SW480 (cell line): Measurements from ENCODE around the gene TMED5.
"Not testable (repeated sequence)": the region's sequence is repeated elsewhere in the genome, so short reads cannot be mapped to it uniquely, and the experiment has no call there.

Experiments
- DNase-seq: peaks from one replicate; pipeline ENCODE4 v3.0.0-alpha.2; 2016; ENCODE audit warnings: low spot score

Gene TMED5

DNA sequence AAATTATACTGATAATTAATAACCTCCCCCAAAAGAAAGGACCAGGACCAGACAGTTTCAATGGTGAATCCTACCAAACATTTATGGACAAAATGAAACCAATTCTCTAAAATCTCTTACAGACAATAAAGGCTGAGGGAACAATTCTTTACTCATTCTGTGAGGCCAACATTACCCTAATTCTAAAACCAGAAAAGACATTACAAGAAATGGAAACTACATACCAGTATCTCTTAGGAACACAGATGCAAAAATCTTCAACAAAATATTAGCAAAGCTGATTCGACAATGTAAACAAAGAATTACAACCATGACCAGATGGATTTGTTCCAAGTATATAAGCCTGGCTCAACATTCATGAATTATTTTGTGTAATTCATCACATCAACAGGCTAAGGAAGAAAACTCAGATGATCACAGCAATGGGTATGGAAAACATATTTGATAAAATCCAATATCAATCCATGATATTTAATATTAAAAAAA, 8.6 kb downstream of the TMED5 start:
- no peak for DNase-seq

DNA sequence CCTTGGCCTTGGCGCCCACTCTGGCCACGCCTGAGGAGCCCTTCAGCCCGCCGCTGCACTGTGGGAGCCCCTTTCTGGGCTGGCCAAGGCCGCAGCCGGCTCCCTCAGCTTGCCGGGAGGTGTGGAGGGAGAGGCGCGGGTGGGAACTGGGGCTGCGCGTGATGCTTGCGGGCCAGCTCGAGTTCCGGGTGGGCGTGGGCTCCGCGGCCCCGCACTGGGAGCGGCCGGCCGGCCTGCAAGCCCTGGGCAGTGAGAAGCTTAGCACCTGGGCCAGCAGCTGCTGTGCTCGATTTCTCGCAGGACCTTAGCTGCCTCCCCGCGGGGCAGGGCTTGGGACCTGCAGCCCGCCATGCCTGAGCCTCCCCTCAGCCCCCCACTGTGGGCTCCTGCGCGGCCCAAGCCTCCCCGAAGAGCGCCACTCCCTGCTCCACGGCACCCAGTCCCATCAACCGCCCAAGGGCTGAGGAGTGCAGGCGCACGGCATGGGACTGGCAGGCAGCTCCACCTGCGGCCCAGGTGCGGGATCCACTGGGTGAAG, 10.0 kb downstream of the TMED5 start:
- not testable (repeated sequence) for DNase-seq

DNA sequence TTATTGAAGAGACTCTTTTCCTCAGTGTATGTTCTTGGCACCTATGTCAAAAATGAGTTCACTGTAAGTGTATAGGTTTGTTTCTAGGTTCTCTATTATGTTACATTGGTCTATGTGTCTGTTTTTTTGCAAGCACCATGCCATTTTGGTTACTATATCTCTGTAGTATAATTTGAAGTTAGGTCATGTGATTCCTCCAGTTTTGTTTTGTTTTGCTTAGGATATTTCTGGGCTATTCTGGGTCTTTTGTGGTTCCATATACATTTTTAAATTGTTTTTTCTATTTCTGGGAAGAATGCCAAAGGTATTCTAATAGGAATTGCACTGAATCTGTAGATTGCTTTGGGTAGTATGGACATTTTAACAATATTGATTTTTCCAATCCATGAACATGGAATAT, 13.2 kb downstream of the TMED5 start:
- DNase-seq = no peak

DNA sequence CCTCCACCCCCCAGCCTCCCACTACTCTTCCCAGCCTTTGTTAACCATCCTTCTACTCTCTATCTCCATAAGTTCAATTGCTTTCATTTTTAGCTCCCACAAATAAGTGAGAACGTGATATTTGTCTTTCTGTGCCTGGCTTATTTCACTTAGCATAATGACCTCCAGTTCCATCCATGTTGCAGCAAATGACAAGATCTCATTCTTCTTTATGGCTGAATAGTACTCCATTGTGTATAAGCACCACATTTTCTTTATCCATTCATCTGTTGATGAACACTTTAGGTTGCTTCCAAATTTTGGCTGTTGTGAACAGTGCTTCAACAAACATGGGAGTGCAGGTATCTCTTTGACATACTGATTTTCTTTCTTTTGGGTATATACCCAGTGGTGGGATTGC, 14.3 kb downstream of the TMED5 start:
- DNase-seq = not testable (repeated sequence)

DNA sequence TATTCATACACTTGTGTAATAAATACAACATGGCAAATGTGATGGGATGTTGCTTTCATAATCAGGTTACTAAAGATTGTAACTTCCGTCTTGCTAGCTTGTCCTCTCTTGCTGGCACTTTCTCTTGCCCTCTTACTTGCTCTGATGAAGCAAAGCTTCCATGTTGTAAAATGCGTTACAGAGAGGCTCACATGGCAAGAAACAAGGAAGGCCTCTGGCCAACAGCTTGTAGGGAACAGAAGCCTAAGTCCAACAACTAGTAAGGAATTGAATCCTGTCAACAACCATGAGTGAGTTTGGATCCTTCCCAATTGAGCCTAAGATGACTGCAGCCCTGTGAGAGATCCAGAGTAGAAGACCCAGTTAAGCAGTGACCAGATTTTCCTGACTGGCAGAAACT, 15.4 kb downstream of the TMED5 start:
- no peak for DNase-seq

DNA sequence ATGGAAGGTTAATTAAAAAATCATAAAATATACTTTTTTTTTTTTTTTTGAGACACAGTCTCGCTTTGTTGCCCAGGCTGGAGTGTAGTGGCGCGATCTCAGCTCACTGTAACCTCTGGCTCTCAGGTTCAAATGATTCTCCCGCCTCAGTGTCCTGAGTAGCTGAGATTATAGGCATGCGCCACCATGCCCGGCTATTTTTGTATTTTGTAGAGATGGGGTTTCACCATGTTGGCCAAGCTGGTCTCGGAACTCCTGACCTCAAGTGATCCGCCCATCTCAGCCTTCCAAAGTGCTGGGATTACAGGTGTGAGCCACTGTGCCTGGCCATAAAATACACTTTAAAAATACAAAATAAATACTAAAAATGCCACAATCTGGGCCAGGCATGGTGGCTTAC, 16.9 kb downstream of the TMED5 start:
- not testable (repeated sequence) for DNase-seq

DNA sequence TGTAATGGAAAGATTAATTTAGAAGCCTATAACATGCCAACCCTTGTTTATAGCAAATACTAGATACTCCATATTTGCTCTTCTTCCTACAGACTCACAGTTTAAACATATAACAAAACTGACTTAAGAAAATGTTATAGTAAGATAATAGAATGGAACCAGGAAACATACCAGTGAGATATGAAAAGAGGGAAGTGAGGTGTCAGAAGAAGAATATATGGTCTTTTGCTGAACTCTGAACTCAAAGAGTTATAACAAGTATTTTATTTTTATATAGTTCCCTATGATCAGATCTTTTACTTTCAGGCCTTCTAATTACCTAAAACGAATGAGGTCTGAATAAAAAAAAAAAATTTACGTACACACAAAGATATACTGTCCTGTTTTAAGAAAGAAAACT, 20.9 kb downstream of the TMED5 start:
- DNase-seq = no peak

DNA sequence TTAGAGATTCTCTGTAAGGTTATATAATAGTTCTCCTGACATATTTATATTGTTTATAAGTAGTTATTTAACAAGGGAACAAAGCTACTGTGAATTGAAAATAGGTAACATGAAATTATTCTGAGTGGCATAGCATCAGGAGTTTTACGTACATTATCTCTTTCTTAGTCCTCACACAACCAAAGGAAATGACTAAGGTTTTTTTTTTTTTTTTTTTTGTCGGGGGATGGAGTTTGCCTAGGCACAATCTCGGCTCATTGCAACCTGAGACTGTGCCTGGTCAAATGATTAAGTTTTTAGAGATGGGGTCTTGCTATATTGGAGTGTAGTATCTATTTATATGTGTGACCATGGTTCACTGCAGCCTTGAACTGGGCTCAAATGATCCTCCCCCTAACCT, 24.9 kb downstream of the TMED5 start:
- no peak for DNase-seq

DNA sequence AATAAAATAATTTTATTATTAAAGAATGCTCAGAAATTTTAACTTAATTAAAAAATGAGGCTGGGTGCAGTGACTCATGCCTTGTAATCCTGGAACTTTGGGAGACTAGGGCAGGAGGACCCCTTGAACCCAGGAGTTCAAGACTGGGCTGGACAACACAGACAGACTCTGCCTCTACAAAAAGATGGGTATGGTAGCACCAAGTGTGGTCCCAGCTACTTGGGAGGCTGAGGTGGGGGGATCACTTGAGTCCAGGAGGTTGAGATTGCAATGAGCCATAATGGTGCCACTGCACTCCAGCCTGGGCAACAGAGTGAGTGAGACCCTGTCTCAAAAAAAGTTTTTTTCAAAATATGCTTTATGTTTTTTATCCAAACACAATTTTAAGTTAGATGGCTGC, 25.3 kb downstream of the TMED5 start:
- DNase-seq = no peak

DNA sequence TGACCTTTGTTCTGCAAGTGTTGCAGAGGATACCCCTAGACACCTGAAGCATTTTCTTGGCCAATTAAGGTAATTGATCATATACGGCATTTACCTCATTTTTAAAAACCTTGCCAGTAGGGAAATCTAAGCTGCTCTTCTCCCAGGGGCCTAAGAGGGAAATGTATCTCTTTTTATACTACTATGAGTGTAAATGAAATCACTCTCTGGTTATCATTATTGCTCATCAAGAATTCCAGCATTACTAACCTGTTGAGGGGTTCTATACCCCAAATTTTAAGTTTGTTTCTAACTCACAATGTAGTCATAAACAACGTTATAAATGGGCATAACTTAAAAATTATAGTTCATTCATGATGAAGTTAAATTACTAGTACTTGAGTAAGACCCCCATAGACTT, 27.4 kb downstream of the TMED5 start:
- no peak for DNase-seq

DNA sequence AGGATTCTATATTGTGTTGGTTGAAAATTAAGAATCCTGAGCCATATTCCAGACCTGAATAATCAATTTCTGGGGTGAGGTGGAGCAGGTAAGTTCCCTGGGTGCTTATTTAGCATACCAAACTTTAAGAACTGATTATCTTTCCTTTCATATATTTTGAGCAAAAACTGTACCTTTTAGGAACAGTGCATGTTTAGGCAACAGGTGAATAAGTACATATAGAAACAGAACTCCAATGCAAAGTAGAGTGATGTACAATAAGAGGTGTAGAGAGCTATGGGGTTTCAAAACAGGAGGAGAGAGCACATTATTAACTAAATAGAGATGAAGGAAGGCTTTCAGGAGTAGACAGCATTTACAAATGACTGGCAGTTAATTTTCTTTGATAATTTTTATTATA, 28.7 kb downstream of the TMED5 start:
- no peak for DNase-seq

DNA sequence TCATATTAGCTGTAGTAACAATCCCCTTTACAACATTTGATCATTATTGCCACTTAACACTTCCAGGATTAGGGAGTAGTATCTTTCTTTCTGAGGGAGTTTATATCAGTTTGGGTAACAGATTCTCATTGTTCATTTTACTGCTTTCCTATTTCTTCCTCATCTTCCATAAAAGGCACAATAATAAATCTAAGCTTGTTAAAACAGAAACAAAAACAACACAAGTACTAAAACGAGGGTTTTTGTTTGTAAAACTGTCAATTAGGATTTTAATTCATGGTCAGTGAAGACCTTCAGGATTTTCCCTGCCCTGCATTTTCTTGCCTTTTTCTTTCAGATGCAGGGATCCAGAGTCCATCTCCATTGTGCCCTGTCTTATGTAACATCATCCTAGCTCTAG, 29.5 kb downstream of the TMED5 start:
- no peak for DNase-seq

DNA sequence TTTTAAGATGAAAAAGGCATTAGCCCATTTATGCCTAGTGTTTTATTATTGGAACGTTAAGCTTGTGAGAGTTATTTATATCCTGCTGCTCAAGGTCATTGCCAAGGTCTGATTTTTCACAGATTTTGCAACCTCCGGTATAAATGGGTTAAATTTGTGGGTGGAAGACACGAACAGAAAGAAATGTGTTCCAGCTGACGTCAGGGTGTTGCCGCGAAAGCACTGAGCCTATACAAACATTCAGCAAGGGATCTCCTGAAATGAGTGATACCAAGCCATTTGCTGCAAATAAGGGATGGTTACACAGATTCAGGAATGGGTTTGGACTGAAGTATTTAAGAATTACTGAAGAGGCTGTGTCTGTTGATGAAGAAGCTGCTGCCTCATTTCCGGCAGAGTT, 32.2 kb downstream of the TMED5 start:
- no peak for DNase-seq

DNA sequence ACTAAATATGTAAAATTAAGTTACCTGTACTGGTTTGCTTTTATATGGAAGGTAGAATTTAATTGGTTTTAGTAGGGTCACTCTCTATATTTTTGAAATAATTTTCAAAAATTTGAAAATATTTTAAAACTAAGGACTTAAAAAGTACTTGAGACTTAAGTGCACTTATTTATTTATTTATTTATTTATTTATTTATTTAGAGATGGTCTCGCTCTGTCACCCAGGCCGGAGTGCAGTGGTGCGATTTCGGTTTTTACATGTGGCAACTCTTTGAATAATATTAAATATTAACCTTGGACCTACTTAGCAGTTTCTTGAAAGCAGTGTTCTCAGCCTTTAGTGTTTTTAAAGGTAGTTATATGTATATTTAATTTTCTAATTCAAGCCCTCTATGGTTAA, 36.4 kb downstream of the TMED5 start:
- no peak for DNase-seq

DNA sequence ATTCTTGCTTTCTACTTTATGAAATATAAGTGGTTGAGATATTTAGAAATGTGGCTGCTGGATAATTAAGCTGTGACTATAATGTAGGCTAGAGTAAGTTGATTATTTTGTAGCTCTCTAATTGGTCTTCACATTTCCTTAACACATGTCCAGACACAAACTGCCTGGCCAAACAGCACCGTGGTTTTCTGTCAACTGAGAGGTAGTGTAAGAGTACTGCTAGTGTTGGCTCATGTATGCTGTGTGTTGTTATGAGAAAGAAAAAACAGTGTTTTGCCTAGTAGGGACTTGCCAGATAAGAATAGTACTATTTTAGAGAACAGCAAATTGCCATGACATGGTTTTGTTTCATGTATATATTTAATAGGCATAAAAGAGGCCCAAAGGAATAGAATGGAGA, 37.1 kb downstream of the TMED5 start:
- no peak for DNase-seq

DNA sequence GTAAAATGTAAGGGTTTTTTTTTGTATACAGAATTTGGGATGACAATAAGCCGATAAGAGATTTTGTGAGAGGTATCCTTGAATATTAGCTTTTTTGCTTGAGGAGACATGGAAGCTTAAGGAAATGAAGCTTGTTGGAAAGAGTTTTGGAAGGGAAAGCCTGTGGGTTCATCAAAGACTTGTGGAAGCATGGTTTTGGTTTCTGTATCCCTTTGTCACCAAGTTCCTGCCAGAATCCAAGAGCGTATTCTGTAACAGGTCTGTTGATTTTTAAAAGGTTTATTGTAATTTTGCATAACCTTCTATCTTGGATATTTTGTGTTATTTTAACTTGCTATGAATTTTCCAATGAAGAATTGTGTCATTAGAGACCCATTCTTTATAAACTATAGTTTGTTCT, 38.1 kb downstream of the TMED5 start:
- no peak for DNase-seq

DNA sequence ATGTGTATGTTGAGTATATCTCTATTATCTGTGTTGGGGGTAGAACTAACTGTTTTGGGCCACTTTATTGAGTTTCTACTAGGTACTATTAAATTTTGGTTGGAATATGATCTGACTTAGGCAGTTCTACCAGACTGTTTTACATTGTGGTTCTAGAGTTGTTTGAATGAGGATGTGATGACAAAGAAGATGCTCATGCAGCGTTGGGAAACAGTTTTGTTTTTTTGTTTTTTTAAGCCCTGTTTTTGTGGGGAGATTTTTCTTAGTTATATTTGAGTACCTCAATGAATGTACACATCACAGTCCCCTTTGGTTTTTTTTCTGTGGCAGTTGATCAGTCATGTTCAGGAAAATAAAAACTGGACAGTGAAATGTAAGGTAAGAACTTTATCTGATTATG, 40.1 kb downstream of the TMED5 start:
- no peak for DNase-seq

DNA sequence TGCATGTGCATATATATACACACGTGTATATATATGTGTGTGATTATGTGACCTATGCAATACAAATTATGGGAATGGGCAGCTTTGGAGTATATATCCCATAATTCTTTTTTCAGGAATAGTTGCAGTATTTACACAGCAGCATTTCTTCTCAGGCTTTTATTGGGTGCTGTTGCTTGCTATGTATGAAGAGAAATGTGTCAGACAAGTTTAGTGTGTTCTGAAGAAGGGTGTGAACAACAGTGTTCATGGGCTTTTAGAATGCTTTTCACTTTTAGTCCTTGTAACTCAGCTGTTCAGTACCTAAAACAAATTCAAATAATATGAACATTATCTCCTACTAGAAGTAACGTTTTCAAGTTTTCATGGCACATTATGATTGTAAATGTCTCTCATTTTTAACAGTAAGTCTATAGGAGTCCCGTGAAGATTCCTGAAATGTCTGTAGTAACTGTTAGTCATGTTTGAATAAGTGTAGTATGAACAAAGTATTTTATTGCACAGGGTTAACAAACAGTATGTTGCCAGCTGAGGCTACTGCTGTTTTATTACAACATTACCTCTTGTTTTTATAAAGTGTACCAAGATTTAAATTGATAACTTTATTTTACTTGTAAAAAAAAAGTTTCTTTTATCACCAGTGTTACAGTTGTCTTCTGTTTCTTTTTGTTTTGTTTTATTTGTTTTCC, 42.5 kb downstream of the TMED5 start:
- no peak for DNase-seq

DNA sequence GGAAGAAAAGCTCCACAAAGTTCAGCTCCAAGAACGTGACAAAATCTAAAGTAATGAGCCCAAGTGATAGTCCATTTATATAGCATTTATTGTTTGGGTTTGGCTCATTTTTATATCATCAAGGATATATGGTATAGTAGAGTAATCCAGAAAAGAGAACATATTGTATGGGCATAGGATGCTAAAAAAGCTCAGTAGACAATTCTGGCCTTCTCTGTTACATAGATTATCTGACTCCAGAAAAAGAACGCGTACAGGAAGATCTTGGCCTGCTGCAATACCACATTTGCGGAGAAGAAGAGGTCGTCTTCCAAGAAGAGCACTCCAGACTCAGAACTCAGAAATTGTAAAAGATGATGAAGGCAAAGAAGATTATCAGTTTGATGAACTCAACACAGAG, 43.8 kb downstream of the TMED5 start:
- DNase-seq = no peak

DNA sequence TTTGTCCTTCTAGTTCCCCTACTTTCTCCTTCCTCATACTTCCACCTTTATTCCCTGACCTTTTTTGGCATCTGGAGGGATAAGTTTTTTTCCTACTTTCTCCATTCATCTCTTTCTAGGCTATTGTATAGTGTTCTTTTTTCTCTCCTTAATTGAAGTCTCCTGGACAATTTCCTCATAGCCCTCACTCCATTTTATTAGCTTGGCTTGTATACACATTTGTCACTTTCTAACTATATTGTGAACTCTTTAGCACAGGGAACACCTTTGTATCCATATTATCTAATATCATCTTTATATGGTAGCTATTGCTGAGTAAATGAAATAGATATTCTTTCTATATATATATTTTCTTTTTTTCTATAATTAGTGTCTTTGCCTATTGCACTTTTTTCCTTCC, 47.6 kb downstream of the TMED5 start:
- DNase-seq = no peak

DNA sequence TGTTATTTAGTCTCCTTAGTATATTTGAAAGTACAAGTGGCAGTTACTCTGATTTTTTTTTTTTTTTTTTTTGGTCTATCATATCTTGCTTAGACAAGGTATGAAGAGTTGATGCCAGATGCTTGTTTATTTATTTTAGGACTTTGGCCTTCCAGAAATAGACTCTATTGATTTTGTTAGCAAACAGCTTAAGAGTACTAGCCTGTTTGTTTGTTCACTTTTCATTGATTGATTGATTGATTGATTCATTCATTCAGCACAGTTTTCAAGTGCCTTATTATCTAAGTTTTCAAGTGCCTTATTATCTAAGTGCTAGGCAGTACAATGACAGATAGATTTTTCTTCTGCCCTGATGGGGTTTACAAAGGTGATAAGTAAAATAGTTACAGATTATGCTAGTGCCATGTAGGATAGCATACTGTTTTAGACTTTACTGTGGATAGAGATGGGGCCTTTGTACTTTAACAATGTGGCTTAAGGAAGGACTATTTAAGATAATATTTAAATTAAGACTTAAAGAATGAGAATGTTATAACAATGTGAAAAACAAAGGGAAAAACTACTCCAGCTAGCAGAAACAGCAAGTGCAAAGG, 50.6 kb downstream of the TMED5 start:
- no peak for DNase-seq

DNA sequence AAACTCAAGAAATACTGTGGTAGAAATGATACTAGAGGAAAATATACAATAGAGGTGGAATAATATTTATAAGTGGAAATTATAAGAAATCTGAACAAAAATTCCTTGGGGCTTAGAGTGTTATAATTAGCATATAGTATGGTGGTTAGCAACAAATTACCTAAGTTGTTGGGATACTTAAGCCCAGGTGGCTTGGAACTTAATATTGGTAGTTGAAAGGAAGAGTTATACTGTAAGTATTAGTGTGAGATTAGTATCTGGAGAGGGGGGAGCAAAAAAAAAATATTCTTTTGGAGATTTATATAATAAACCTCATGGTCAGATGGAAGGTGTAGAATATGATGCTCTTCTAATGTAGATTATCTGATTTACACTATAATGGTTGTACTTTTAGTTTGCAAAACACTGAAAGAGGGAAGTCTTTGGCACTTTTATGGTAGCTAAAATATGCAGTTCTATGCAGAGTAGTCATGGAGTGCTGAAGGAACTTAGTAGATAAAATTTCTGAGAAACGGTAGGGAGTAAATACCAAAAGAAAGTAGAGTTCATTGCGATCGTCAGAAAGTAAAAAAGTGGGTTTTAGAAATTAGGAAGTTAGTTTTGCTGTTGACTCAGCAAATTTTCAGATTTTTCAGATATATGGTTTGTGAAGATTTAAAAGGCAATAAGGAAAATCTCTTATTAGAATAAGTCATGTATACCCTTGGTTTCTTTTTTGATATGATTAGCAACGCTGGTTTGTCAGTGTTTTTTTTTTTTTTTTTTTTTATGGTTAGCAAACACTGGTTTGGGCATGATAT, 55.5 kb downstream of the TMED5 start:
- DNase-seq = no peak

DNA sequence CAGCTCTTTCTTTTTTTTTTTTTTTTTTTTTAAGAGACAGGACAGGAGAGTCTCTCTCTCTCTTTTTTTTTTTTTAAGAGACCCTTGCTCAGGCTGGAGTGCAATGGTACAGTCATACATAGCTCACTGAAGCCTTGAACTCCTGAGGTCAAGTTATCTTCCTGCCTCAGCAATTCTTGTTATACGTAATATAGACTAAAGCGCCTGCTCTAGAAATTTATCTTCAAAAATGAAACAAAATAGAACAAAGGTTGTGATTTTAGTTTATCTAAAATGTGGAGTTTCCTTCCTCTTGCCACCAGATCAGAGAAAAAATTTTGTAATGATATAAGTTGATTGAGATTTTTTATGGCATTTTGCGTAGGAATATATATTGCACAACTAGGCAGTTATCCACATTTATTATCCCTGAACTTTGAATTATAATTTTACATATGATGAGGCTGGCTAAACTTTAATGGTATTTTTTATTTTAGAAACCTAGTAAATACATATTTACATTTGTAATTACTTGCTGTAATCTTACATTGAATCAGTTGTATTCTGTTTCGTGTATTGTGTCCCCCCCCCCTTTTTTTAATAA, 56.9 kb downstream of the TMED5 start:
- DNase-seq = no peak
